ENCODE results near the gene FLT3.

GRCh38 chr13:27971236-27971645 is 129.1 kb downstream of the FLT3 start:
- no peak for TF ChIP-seq POLR2A (IDR thresholded peaks at IDR 0.05; ENCODE audit: low read depth)
- no peak for TF ChIP-seq EP300 (IDR thresholded peaks at IDR 0.05)
- no peak for TF ChIP-seq CTCF (IDR thresholded peaks at IDR 0.05)
- TF ChIP-seq POLR2AphosphoS5 (IDR thresholded peaks at IDR 0.05), result no peak

All from esophagus muscularis mucosa (tissue), 4 donors.